ENCODE results near the gene GPR156.

DNA sequence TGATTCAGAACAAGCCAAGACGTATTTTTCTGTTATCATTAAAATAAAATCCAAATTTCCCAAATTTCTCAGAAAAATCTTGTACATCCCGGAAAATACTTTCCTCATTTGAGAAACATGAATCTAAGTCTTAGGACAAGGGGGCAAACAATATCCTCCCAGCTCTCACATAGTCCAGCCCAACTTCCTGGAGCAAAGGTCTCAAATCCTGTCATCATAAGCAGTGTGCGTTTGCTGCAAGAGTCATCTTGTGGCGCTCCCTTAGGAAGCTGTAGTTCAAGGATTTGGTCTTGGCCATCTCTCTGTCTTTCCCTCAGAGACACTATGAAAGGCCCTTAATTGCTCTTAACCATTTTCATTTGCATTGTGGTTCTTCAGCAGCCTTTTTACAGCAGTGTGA is 133.2 kb downstream of the GPR156 start:
- TF ChIP-seq, protein P1, sequence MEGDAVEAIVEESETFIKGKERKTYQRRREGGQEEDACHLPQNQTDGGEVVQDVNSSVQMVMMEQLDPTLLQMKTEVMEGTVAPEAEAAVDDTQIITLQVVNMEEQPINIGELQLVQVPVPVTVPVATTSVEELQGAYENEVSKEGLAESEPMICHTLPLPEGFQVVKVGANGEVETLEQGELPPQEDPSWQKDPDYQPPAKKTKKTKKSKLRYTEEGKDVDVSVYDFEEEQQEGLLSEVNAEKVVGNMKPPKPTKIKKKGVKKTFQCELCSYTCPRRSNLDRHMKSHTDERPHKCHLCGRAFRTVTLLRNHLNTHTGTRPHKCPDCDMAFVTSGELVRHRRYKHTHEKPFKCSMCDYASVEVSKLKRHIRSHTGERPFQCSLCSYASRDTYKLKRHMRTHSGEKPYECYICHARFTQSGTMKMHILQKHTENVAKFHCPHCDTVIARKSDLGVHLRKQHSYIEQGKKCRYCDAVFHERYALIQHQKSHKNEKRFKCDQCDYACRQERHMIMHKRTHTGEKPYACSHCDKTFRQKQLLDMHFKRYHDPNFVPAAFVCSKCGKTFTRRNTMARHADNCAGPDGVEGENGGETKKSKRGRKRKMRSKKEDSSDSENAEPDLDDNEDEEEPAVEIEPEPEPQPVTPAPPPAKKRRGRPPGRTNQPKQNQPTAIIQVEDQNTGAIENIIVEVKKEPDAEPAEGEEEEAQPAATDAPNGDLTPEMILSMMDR (conservative IDR thresholded peaks at IDR 0.05): no peak
- no peak for TF ChIP-seq ZFX (IDR thresholded peaks at IDR 0.05)
